GM19463 (cell line): ENCODE data around the gene PCBP3.
"Not testable (repeated sequence)": the region's sequence is repeated elsewhere in the genome, so short reads cannot be mapped to it uniquely, and the experiment has no call there.

Experiments
- ATAC-seq: cut with Tn5 transposase; IDR thresholded peaks from one replicate; pipeline ENCODE4 v1.9.1; 2021; ENCODE audit warnings: mild to moderate bottlenecking, moderate library complexity; ENCODE audit not compliant: unreplicated experiment

PCBP3 gene

DNA sequence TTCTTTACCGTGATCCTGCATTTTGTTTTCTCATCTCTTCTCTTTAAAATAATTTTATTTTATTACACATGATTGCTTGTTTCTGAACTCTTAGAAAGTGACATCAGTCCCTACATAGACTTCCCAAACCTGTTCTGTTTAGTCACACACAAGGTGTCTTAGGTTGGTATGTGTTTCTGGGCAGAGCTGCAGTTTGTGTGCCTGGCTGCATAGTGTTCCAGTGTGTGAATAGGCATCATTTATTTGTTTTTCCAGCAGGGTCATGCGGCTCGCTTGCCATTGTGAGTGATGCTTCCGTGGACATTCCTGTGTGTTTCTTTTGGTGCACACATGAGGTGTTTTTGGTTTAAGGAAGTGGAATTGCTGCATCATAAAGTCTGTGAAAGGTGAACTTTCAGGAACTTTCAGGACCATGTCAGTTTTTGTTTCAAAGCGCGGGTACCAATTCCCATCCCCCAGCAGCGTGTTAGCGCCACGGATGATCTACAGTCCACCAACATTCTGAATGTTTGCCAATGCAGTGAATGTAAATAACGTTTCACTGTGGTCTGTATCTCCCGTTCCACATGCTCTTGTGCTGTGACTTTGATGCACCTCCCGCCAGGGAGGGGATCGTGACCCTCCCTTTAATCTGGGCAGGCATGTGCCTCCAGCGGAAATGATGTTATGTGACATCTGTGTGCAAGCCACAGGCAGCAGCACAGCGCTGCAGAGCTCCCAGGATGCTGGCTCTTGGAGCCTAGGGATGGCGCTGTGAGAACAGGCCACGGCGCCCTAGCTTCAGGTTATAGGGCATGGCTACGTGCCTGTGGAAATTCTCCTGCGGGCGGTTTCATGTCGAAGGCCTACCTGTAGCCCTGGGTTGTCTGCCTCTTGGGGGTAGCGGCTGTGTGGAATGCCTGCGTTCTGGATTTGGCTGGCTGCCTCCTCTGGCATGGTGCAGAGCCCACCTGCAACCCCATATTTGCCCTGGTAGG, 193.5 kb downstream of the PCBP3 start:
- no peak for ATAC-seq

DNA sequence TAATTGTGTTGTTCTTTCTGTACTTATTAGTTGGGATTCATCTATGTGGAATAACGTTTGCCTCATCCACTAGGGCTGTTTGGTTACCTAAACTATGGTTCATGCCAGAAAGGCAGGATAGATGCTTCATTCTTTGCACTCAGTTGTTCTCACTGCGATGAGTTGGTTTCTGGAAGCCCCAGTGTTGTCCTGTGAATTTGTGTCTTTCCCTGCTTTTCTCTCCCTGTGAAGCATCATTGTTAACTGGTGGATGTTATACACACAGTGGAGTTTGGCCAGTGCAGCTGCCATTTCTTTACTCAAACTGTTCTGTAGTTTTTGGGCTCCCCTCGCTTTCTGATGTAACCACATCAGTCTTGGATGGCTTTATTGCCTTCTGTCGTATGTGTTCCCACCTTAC, 194.4 kb downstream of the PCBP3 start:
- ATAC-seq: no peak

DNA sequence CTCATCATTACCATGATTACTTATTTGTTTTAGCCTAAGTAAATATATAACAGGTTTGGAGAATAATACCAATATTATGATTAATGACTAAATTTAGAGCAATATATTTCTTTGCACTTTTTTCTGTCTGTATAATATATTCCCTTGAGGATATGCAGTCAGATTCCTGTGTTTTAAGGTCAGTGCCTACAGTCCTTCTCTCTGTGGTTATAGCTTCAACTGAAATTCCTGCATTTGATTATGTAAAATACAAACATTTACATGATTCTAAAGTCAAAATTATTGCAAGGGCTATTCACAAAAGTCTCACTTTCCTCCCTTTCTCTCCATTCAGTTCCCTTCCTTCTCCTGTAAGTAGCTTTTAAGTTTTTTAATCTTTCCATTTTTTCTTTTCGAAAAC, 195.1 kb downstream of the PCBP3 start:
- ATAC-seq: no peak

DNA sequence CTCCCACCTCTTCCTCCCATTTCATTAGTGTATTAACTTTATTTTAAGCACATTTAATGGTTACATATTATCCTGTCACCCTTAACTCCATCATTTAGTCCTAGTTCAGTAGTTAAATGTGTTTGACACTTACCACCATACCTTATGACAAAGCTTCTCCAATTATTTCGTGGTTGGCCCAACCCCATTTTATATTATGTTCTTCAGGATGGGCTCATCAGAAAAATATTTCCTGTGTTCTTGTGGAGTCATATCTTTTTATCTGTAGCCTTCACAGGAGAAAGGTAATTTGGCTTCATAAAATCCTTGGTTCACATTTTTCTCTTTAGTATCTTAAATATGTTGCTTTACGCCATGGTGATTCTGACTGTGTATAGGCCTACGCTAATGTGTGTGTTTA, 195.7 kb downstream of the PCBP3 start:
- ATAC-seq: no peak

- no peak for ATAC-seq
Measured at GRCh38 chr21:45841033-45841432, 197.5 kb downstream of the PCBP3 start.

DNA sequence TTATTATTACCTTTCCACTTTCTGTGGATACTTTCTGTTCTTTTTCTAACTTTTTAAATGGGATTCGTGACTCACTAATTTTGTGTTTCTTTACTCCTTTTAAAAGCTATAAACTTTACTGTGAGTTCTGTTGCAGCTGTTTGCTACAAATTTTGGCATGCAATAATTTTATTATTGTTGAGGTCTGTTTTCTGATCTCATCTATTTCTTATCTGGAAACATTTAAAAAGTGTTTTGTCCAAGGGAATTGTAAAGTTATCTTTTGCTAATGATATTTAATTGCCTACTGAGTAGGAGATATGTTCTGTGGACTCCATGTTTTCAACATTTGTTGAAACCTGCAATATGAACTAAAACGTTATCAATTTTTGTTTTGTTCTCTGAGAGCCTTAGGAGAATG, 199.9 kb downstream of the PCBP3 start:
- no peak for ATAC-seq

DNA sequence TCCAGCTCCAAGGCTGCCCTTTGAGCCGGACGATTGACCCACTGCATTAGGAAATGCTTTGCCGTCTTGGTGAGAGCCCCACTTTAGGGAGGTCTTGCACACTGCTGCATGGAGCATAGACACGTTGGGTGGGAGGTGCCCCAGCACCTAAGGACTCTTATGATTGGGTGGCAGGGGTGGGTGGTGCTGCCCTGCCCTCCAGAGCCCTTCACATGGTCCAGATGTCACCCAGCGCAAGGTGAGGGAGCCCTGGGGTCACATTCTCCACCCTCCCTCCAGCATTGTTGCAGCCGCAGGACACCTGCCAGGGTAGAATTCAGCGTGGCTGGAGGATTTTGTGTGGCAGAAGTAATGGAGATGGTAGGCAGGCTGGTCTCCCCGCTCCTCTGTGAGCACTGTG, 200.7 kb downstream of the PCBP3 start:
- ATAC-seq: no peak

GRCh38 chr21:45845063-45845769, 201.7 kb downstream of the PCBP3 start:
- ATAC-seq: no peak

DNA sequence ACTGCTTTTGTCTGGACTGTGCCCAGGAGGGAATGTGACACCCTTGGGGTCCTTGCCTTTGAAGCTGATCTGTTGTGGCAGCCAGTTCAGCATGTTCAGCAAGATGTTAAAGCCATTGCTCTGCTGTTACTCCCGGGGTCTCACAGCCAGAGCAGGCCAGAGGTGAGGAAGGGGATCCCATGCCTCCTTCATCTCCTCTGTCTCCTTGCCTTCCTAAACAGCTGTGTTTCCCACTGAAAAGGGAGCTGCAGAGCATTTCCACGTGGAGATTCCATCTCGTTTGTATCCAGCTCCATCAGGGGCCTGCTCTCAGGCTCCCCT, 202.2 kb downstream of the PCBP3 start:
- no peak for ATAC-seq

DNA sequence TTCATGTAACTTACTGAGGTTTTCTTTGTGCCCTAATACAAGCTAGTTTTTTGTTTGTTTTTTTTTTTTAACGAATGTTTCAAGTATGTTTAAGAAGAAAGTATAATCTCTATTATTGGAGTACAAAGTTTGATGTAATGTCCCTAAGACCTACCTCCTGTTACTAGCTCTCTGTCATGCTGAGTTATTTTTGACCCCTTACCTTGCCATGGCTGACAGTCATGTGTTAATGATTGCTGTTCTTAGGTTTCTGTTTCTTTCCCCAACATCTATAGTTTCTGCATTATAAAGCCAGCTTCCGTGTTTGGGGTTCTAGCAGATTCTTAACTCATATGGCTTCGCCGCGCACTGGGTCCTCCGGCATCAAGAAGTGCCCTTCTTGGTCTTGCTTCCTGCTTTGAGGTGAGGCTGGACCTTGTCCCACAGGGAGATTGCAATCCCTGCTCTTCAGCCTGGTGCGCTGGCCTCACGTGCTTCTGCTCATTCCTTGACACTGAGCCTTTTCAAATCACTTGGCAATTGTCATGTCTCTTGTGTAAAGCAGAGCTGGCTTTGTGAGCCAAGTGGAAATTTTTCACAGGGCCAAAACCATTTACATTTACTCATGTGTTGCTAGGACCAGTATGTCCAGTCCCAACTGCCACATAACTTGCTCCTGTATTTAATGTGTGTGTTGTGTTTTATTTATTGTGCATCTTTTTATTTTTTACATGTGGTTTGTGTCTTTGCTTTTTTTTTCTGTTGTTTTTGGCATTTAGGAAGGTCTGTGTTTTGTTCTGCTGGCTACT, 203.0 kb downstream of the PCBP3 start:
- ATAC-seq: no peak

GRCh38 chr21:45847870-45848269, 204.3 kb downstream of the PCBP3 start:
- no peak for ATAC-seq

- no peak for ATAC-seq
Measured at GRCh38 chr21:45848331-45848730, 204.8 kb downstream of the PCBP3 start.

GRCh38 chr21:45848805-45849204, 205.3 kb downstream of the PCBP3 start:
- no peak for ATAC-seq

DNA sequence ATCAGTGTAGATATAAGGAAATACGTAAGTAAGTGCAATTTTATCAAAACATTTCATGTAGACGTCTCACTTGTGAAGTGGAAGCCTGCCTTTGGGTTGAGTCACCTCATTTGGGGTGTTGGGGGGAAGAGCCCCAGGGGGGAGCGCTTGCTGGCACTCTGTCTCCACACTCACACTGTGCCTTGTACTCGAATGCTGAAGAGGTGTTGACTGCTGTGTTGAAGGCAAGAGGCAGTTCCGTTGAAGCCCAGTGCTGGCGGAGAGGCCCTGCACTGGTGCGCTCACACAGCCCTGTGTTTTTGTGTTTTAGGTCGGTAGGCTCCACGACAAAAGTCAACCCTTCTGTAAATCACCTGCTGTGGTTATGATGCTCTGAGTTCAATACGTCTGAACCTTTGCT, 206.1 kb downstream of the PCBP3 start:
- no peak for ATAC-seq

GRCh38 chr21:45850181-45850580, 206.7 kb downstream of the PCBP3 start:
- ATAC-seq: no peak

- ATAC-seq: not testable (repeated sequence)
Measured at GRCh38 chr21:45852386-45852785, 208.9 kb downstream of the PCBP3 start.

DNA sequence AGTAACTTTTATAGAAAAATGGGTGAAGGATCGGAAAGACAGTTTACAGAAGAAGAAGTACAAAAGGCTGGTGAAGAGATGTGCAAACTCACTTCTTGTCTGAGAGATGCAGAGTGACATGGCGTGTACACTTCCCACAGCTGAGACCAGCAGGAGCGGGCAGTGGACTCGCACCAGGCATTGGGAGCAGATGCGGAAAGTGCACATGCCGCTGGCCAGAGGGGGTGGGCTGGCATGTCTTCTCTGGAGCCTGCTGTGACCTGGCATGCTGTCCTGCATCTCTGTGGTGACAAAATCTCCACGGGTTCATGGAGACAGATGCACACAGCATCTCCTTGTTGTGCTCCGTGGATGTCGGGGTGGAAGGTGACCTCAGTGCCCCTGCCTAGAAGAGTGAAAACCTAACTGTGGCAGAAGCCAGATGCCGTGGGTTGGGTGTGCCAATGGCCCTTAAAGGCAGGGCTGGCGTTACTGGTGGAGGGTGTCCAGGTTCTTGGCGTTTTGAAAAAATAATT, 209.4 kb downstream of the PCBP3 start:
- ATAC-seq: no peak

- ATAC-seq: no peak
Measured at GRCh38 chr21:45853703-45854342, 210.3 kb downstream of the PCBP3 start.

DNA sequence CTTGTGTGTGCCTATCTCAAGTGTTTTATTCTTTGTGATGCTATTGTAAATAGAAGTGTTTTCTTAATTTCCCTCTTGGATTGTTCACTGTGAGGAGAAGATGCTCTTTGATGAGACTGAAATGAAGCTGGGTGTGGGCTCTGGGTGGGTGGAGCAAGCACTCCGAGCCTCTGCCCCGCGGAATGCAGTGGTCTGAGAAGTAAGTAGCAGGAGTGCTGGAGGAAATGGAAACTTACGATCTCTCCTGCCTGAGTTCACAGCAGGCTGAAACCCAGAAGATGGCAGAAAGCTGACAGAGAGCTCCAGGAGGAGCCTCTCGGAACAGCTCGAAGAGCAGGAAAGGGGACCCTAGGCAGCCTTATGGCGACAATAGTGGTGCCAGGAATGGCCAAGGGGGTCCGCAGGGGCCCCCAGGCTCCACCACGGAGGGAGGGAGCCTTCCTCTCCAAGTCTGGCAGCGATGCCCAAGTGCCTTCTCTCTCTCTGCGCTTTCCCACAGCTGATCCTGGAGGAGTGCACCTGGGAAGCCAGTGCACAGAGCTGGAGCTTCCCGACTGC, 211.2 kb downstream of the PCBP3 start:
- ATAC-seq: no peak

DNA sequence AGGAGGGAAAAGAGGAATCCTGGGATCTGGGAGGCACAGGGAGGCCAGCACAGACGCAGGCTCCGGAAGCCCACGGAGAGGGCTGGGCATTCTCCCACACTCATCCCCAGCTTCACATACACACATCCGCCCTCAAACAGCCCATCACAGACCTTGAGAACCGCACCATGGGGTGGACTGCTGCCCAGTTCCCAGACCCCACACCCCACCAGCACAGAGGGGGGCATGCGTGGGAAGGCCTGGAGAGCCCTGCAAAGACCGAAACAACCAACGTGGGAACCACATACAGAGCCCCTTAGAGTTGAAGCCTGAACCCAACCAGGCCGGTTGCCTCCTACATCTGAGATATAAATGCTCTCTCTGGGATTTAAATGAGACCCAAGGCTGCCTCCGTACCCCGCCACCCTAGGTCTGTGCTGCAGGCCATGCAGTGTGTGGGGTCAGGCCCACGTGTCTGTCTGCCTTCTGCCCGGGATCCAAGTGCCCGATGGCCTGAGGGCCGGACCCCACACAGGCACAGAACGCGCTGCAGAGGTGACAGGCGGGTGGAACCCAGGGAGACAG, 211.8 kb downstream of the PCBP3 start:
- ATAC-seq: no peak
